H9 (cell line): ENCODE measurements around the gene LDLRAD4. TPM values are rescaled to one million over a fixed set of nuclear protein-coding genes. Genes with fewer than 3 reads are reported as not detected.

Source experiments
- DNase-seq: peaks from one replicate; pipeline ENCODE4 v3.0.0-alpha.2; 2017
- H2AFZ ChIP-seq: one replicate; pipeline ENCODE4 v1.6.1; 2013; ENCODE audit warnings: mild to moderate bottlenecking, low read length, control low read depth, moderate library complexity
- H2AK5ac ChIP-seq: 2 replicates; pipeline ENCODE4 v1.6.1; 2013; ENCODE audit warnings: low read length, control low read depth, mixed read lengths; ENCODE audit not compliant: insufficient read length
- H2BK120ac ChIP-seq: one replicate; pipeline ENCODE4 v1.6.1; 2013; ENCODE audit warnings: low read depth, mild to moderate bottlenecking, low read length, control low read depth, inconsistent platforms; ENCODE audit not compliant: poor library complexity, severe bottlenecking
- H2BK12ac ChIP-seq: 2 replicates; pipeline ENCODE4 v1.6.1; 2013; ENCODE audit warnings: low read length, control low read depth, mixed read lengths, low read depth; ENCODE audit not compliant: insufficient read length
- H2BK15ac ChIP-seq: 2 replicates; pipeline ENCODE4 v1.6.1; 2013; ENCODE audit warnings: low read depth, low read length, control low read depth
- H2BK20ac ChIP-seq: one replicate; pipeline ENCODE4 v1.6.1; 2013; ENCODE audit warnings: low read depth, mild to moderate bottlenecking, low read length, control low read depth, inconsistent platforms; ENCODE audit not compliant: poor library complexity, severe bottlenecking
- H2BK5ac ChIP-seq: 2 replicates; pipeline ENCODE4 v1.6.1; 2013; ENCODE audit warnings: low read length, control low read depth, mixed read lengths; ENCODE audit not compliant: insufficient read length
- H3K14ac ChIP-seq: 2 replicates; pipeline ENCODE4 v1.6.1; 2013; ENCODE audit warnings: low read length, control low read depth; ENCODE audit not compliant: insufficient read depth
- H3K18ac ChIP-seq: 2 replicates; pipeline ENCODE4 v1.6.1; 2013; ENCODE audit warnings: low read depth, mild to moderate bottlenecking, mixed read lengths, low read length, control low read depth; ENCODE audit not compliant: insufficient read length
- H3K23ac ChIP-seq: 2 replicates; pipeline ENCODE4 v1.6.1; 2013; ENCODE audit warnings: low read length, control low read depth, mixed read lengths, low read depth; ENCODE audit not compliant: insufficient read length
- H3K23me2 ChIP-seq: 2 replicates; pipeline ENCODE4 v1.6.1; 2013; ENCODE audit warnings: low read depth, mild to moderate bottlenecking, mixed read lengths, low read length, control low read depth; ENCODE audit not compliant: insufficient read length, poor library complexity, severe bottlenecking
- H3K27ac ChIP-seq: 2 replicates; pipeline ENCODE4 v1.5.1; 2013; ENCODE audit warnings: low read length, control low read depth, mixed read lengths, low read depth; ENCODE audit not compliant: insufficient read length
- H3K27me3 ChIP-seq: 2 replicates; pipeline ENCODE4 v1.6.1; 2013; ENCODE audit warnings: low read length, control low read depth, inconsistent platforms; ENCODE audit not compliant: insufficient read depth
- H3K4ac ChIP-seq: 2 replicates; pipeline ENCODE4 v1.6.1; 2013; ENCODE audit warnings: low read depth, mild to moderate bottlenecking, control low read depth, inconsistent platforms, low read length, moderate library complexity
- H3K4me1 ChIP-seq: 2 replicates; pipeline ENCODE4 v1.6.1; 2013; ENCODE audit warnings: low read length, control low read depth, inconsistent platforms; ENCODE audit not compliant: insufficient read depth
- H3K4me2 ChIP-seq: 2 replicates; pipeline ENCODE4 v1.6.1; 2013; ENCODE audit warnings: low read length, control low read depth, mixed read lengths; ENCODE audit not compliant: insufficient read length, insufficient read depth
- H3K56ac ChIP-seq: 2 replicates; pipeline ENCODE4 v1.6.1; 2013; ENCODE audit warnings: low read depth, mild to moderate bottlenecking, mixed read lengths, low read length, control low read depth; ENCODE audit not compliant: insufficient read length
- H3K79me1 ChIP-seq: 2 replicates; pipeline ENCODE4 v1.6.1; 2013; ENCODE audit warnings: low read depth, mild to moderate bottlenecking, moderate library complexity, low read length, control low read depth, inconsistent platforms; ENCODE audit not compliant: insufficient read depth, poor library complexity, severe bottlenecking
- H3K79me2 ChIP-seq: 2 replicates; pipeline ENCODE4 v1.6.1; 2013; ENCODE audit warnings: low read length, control low read depth, inconsistent platforms; ENCODE audit not compliant: insufficient read depth
- H3K9ac ChIP-seq: 2 replicates; pipeline ENCODE4 v1.6.1; 2013; ENCODE audit warnings: low read length, control low read depth, mixed read lengths; ENCODE audit not compliant: insufficient read length; ENCODE audit errors: extremely low read depth
- H3K9me3 ChIP-seq: one replicate; pipeline ENCODE4 v1.6.1; 2013; ENCODE audit warnings: low read depth, low read length, inconsistent platforms; ENCODE audit not compliant: control insufficient read depth
- H3T11ph ChIP-seq: one replicate; pipeline ENCODE4 v1.6.1; 2013; ENCODE audit warnings: mild to moderate bottlenecking, low read length, control low read depth, inconsistent platforms
- H4K20me1 ChIP-seq: one replicate; pipeline ENCODE4 v1.6.1; 2013; ENCODE audit not compliant: control insufficient read depth, insufficient read length, insufficient read depth
- H4K5ac ChIP-seq: 2 replicates; pipeline ENCODE4 v1.6.1; 2013; ENCODE audit warnings: low read depth, mild to moderate bottlenecking, mixed read lengths, low read length, control low read depth; ENCODE audit not compliant: insufficient read length
- H4K8ac ChIP-seq: replicated peaks from 2 replicates; pipeline ENCODE4 v1.6.1; 2013; ENCODE audit warnings: low read length, control low read depth, mixed read lengths, low read depth; ENCODE audit not compliant: insufficient read length
- H4K91ac ChIP-seq: 2 replicates; pipeline ENCODE4 v1.6.1; 2013; ENCODE audit warnings: low read depth, mild to moderate bottlenecking, moderate library complexity, mixed read lengths, low read length, control low read depth; ENCODE audit not compliant: insufficient read length
- H3K27ac Mint-ChIP-seq, 3 experiments: 2 replicates in 2 of 3; 3 replicates in 1 of 3; pipeline ENCODE4 v1.8.0; 2020 to 2021; ENCODE audit warnings: mixed read lengths in 3 of 3, mild to moderate bottlenecking in 1 of 3, moderate library complexity in 1 of 3
- H3K27me3 Mint-ChIP-seq: 2 replicates; pipeline ENCODE4 v1.8.0; 2021; ENCODE audit warnings: low read depth, mild to moderate bottlenecking, moderate library complexity, mixed read lengths
- H3K36me3 Mint-ChIP-seq, 3 experiments: 2 replicates in 2 of 3; 3 replicates in 1 of 3; pipeline ENCODE4 v1.8.0; 2020 to 2021; ENCODE audit warnings: low read depth in 3 of 3, mixed read lengths in 3 of 3; ENCODE audit not compliant: insufficient read depth in 1 of 3
- H3K4me1 Mint-ChIP-seq, 2 experiments: 2 replicates each; pipeline ENCODE4 v1.8.0; 2020; ENCODE audit warnings: mixed read lengths in 2 of 2
- H3K4me3 Mint-ChIP-seq, 2 experiments: 2 replicates in 1 of 2; 3 replicates in 1 of 2; pipeline ENCODE4 v1.8.0; 2020 to 2021; ENCODE audit warnings: mild to moderate bottlenecking in 2 of 2, mixed read lengths in 2 of 2, moderate library complexity in 1 of 2
- H3K9me3 Mint-ChIP-seq, 2 experiments: 2 replicates in 1 of 2; 3 replicates in 1 of 2; pipeline ENCODE4 v1.8.0; 2020; ENCODE audit warnings: mild to moderate bottlenecking in 2 of 2, mixed read lengths in 2 of 2, moderate library complexity in 1 of 2
- CTCF ChIP-seq: fragments of 200-600 bp; sonication (generic); conservative IDR thresholded peaks from 3 replicates; pipeline ENCODE4 v1.8.0; 2021; ENCODE audit warnings: antibody characterized with exemption, mild to moderate bottlenecking
- WGBS: extraction: QIAGEN DNeasy Blood & Tissue Kit; methylation state at CpG from one replicate; pipeline ENCODE4 v1.1.7; 2013; ENCODE audit warnings: missing lambda C conversion rate, low lambda C conversion rate, mixed read lengths; ENCODE audit not compliant: insufficient read length; ENCODE audit errors: extremely low coverage; 5-methylcytosine and 5-hydroxymethylcytosine counted together
- total RNA-seq: library from RNA; stranded (reverse); gene quantifications from 2 replicates; pipeline ENCODE4 v1.2.1, GENCODE V29; 2021

LDLRAD4 gene
- total RNA-seq, 1 experiment from 2014 or later = 3.9 TPM

GRCh38 chr18:13628211-13628610 lies 409.7 kb downstream of the LDLRAD4 start:
- Histone ChIP-seq H2BK12ac (no peak overlapping the region), H3K23me2 (no peaks in the 10 kb centered on the region), H2AK5ac (no peak overlapping the region), H4K20me1 (no peaks in the 10 kb centered on the region), H3K18ac (no peak overlapping the region), H4K5ac (no peak overlapping the region), H3K27ac (no peak overlapping the region), H3K79me1 (no peaks in the 10 kb centered on the region), H3T11ph (no peak overlapping the region), H2AFZ (no peak overlapping the region), H2BK5ac (no peak overlapping the region), H3K9ac (no peak overlapping the region), H3K4me1 (no peaks in the 10 kb centered on the region), H2BK120ac (no peak overlapping the region), H4K8ac (no peak overlapping the region), H3K79me2 (no peaks in the 10 kb centered on the region), H3K9me3 (no peaks in the 10 kb centered on the region), H3K23ac (no peak overlapping the region), H4K91ac (no peak overlapping the region), H3K56ac (no peak overlapping the region), H2BK15ac (no peak overlapping the region), H2BK20ac (no peak overlapping the region), H3K27me3 (no peaks in the 10 kb centered on the region), H3K14ac (no peak overlapping the region), H3K4me2 (no peak overlapping the region), H3K4ac (no peak overlapping the region)
- Mint-ChIP-seq H3K27me3 (no peaks in the 10 kb centered on the region; the same call in 1 of the 2 replicates), H3K4me1 (peaks cover 8 to 11% of the 10 kb centered on the region in 2 experiments), H3K36me3 (no peaks in the 10 kb centered on the region; a peak in 1 of 7 replicates), H3K9me3 (peaks cover 5 to 10% of the 10 kb centered on the region in 2 experiments; a peak in 4 of 5 replicates), H3K27ac (no peak overlapping the region), H3K4me3 (no peak overlapping the region)
- DNase-seq = no peak
- WGBS = no CpG with 5 or more reads among the region's 9 CpGs
- no peak for TF ChIP-seq CTCF
